Neural progenitor cell (in vitro differentiated cells): Measurements from ENCODE around the gene CRYM.

Source experiments
- EZH2 ChIP-seq: fragments of 200-600 bp; sonication (generic); IDR thresholded peaks from 2 replicates; pipeline ENCODE4 v1.6.1; 2017; ENCODE audit warnings: antibody characterized with exemption, mild to moderate bottlenecking, moderate library complexity
- EZH2phosphoT487 ChIP-seq: fragments of 200-600 bp; sonication (generic); IDR thresholded peaks from 2 replicates; pipeline ENCODE4 v1.6.1; 2017; ENCODE audit warnings: antibody characterized with exemption
- TF ChIP-seq, protein P1 (sequence below): fragments of 200-600 bp; sonication (generic); IDR thresholded peaks from 2 replicates; pipeline ENCODE4 v1.5.1; 2017; ENCODE audit warnings: antibody characterized with exemption, mild to moderate bottlenecking

DNA sequence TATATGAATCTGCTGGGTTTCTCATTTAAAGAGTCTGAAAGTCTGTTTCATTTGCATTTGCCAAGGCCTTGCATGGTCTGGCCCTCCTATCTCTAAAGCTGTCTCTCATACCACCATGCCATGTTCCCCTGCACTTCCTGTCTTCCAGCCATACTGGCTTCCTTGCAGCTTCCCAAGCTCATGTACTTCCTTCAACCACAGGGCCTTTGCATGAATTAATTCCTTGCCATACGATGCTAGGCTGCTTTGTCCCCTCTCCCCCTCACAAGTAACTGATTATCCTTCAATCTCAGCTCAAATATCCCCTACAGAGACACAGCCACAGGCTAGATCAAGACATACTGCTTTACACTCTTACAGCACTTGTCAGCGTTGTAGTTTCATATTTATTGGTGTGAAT is 5.8 kb downstream of the CRYM start:
- TF ChIP-seq, protein P1, sequence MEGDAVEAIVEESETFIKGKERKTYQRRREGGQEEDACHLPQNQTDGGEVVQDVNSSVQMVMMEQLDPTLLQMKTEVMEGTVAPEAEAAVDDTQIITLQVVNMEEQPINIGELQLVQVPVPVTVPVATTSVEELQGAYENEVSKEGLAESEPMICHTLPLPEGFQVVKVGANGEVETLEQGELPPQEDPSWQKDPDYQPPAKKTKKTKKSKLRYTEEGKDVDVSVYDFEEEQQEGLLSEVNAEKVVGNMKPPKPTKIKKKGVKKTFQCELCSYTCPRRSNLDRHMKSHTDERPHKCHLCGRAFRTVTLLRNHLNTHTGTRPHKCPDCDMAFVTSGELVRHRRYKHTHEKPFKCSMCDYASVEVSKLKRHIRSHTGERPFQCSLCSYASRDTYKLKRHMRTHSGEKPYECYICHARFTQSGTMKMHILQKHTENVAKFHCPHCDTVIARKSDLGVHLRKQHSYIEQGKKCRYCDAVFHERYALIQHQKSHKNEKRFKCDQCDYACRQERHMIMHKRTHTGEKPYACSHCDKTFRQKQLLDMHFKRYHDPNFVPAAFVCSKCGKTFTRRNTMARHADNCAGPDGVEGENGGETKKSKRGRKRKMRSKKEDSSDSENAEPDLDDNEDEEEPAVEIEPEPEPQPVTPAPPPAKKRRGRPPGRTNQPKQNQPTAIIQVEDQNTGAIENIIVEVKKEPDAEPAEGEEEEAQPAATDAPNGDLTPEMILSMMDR: no peak
- TF ChIP-seq EZH2phosphoT487: no peak
- no peak for TF ChIP-seq EZH2
